ENCODE results near the gene PRKD2. TPM values are rescaled to one million over a fixed set of nuclear protein-coding genes. Genes with fewer than 3 reads are reported as not detected.

The PRKD2 gene
- total and polyA plus RNA-seq, 10 of the 15 experiments (the other 5 are each of a cell fraction or from before 2014, with no cell fraction given), result 2.3 to 98.8 (median 32.9) TPM

DNA sequence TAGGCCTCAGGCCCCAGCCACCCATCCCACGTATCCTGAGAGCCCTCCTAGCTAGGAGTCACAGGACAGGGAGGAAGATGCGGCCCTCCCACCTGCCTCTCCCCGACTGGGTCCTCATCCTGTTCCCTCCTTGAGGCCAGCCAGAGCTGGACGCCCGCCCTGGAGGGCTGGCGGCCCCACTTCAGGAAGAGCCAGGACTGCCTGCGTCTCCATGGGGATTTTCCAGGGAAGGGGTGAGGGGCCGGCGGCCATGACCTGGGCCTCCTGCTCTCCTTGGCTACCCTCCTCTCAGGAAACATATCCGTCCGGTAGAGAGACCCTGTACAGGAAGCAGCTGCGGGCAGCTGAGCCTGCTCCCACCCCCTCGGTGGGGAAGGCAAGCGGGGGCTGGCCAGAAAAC, 11.3 kb upstream of the PRKD2 start:
- Histone ChIP-seq H3K4me2 (ENCODE audit: control insufficient read depth, insufficient read depth) (no peak overlapping the region), H3K36me3 (ENCODE audit: control insufficient read depth in 2 of 2, insufficient read depth in 2 of 2, low read length in 1 of 2) (peaks cover 40 to 84% of the 10 kb centered on the region in 2 experiments; a peak in 3 of 4 replicates), H3K4me3 (no peak overlapping the region), H3K9me3 (replicated peaks; ENCODE audit: control insufficient read depth, insufficient read depth, low read length) (no peaks in the 10 kb centered on the region), H3K79me2 (ENCODE audit: control insufficient read depth, insufficient read depth, low read length) (peaks cover 3% of the 10 kb centered on the region; the same call in 1 of the 2 replicates), H3K9ac (ENCODE audit: control insufficient read depth, insufficient read depth, low read length) (no peak overlapping the region), H4K20me1 (ENCODE audit: control insufficient read depth, insufficient read depth) (no peaks in the 10 kb centered on the region; the same call in none of the 2 replicates), H2AFZ (ENCODE audit: control insufficient read depth, low read depth, low read length) (no peak overlapping the region), H3K27ac (ENCODE audit: control insufficient read depth, insufficient read depth) (no peak overlapping the region), H3K4me1 (ENCODE audit: control insufficient read depth, insufficient read depth, low read length) (peaks cover 10% of the 10 kb centered on the region), H3K27me3 (replicated peaks in 1 of 2; ENCODE audit: control insufficient read depth in 2 of 2, insufficient read depth in 2 of 2, low read length in 1 of 2) (no peaks in the 10 kb centered on the region)
- SMC1A ChIA-PET (ENCODE audit: uncharacterized antibody, unreplicated experiment), result interaction anchor here (1.2 to 2.3 kb wide), 7 partner anchors 10 to 116 kb away, joined by 3 to 21 read pairs (median 4); partner anchors contain the start of gene DACT3
- 76% methylated on average over 14 of the region's 14 CpGs for WGBS (ENCODE audit: insufficient coverage, insufficient replicate concordance, low lambda C conversion rate, missing lambda C conversion rate)
- CTCF ChIA-PET, result interaction anchor here (0.8 to 6.0 kb wide), 20 partner anchors 9 to 200 kb away, joined by 3 to 78 read pairs (median 6); partner anchors contain the start of genes DACT3 and PRKD2
- intact Hi-C loops (cut with micrococcal nuclease; ENCODE audit: unreplicated experiment), result loop anchor here (1.0 to 5.0 kb wide), 2 partner anchors 24 to 36 kb away; no protein-coding TSS in a partner anchor
- no TSS peak for BruUV-seq (replicated peaks)
- ATAC-seq, result no peak
- no peak for DNase-seq (ENCODE audit: low read depth, low spot score)
- FAIRE-seq, result no peak
- POLR2A ChIA-PET, result interaction anchor here (0.5 to 2.0 kb wide), 2 partner anchors 10 to 12 kb away, joined by 3 to 5 read pairs; no protein-coding TSS in a partner anchor
- RAD21 ChIA-PET (ENCODE audit: unreplicated experiment), result interaction anchor here (0.6 to 2.2 kb wide), 8 partner anchors 14 to 198 kb away, joined by 3 to 11 read pairs (median 3); partner anchors contain the start of gene DACT3
- in situ Hi-C loops (cut with MboI), result no loop called here
- TF ChIP-seq CBX5 (IDR thresholded peaks at IDR 0.05; ENCODE audit: low read depth) (no peak), ZNF207 (IDR thresholded peaks at IDR 0.05; ENCODE audit: borderline replicate concordance) (no peak), PAX5 (IDR thresholded peaks at IDR 0.05; ENCODE audit: borderline replicate concordance, low read depth, low read length) (no peak), SPI1 (IDR thresholded peaks at IDR 0.05; ENCODE audit: borderline replicate concordance, insufficient read depth, low read depth, low read length) (no peak), CREM (IDR thresholded peaks at IDR 0.05; ENCODE audit: low read depth) (no peak), TBL1XR1 (IDR thresholded peaks at IDR 0.05; ENCODE audit: low read depth, low read length) (no peak), POLR2A (IDR thresholded peaks at IDR 0.05; ENCODE audit: low read depth, low read length) (no peak), ASH2L (IDR thresholded peaks at IDR 0.05; ENCODE audit: borderline replicate concordance, low read depth) (no peak), ZNF274 (IDR thresholded peaks at IDR 0.05; ENCODE audit: insufficient read depth, insufficient read length) (no peak), IRF4 (IDR thresholded peaks at IDR 0.05; ENCODE audit: low read depth, low read length) (no peak), HDAC6 (IDR thresholded peaks at IDR 0.05; ENCODE audit: unreplicated experiment) (no peak), NFYB (IDR thresholded peaks at IDR 0.05; ENCODE audit: insufficient read depth, low read depth, low read length) (no peak)
- TF ChIP-seq, protein P1, sequence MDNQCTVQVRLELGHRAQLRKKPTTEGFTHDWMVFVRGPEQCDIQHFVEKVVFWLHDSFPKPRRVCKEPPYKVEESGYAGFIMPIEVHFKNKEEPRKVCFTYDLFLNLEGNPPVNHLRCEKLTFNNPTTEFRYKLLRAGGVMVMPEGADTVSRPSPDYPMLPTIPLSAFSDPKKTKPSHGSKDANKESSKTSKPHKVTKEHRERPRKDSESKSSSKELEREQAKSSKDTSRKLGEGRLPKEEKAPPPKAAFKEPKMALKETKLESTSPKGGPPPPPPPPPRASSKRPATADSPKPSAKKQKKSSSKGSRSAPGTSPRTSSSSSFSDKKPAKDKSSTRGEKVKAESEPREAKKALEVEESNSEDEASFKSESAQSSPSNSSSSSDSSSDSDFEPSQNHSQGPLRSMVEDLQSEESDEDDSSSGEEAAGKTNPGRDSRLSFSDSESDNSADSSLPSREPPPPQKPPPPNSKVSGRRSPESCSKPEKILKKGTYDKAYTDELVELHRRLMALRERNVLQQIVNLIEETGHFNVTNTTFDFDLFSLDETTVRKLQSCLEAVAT (IDR thresholded peaks at IDR 0.05), result no peak
- TF ChIP-seq, protein P2, sequence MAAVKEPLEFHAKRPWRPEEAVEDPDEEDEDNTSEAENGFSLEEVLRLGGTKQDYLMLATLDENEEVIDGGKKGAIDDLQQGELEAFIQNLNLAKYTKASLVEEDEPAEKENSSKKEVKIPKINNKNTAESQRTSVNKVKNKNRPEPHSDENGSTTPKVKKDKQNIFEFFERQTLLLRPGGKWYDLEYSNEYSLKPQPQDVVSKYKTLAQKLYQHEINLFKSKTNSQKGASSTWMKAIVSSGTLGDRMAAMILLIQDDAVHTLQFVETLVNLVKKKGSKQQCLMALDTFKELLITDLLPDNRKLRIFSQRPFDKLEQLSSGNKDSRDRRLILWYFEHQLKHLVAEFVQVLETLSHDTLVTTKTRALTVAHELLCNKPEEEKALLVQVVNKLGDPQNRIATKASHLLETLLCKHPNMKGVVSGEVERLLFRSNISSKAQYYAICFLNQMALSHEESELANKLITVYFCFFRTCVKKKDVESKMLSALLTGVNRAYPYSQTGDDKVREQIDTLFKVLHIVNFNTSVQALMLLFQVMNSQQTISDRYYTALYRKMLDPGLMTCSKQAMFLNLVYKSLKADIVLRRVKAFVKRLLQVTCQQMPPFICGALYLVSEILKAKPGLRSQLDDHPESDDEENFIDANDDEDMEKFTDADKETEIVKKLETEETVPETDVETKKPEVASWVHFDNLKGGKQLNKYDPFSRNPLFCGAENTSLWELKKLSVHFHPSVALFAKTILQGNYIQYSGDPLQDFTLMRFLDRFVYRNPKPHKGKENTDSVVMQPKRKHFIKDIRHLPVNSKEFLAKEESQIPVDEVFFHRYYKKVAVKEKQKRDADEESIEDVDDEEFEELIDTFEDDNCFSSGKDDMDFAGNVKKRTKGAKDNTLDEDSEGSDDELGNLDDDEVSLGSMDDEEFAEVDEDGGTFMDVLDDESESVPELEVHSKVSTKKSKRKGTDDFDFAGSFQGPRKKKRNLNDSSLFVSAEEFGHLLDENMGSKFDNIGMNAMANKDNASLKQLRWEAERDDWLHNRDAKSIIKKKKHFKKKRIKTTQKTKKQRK (IDR thresholded peaks at IDR 0.05; ENCODE audit: low read depth, low read length), result no peak
- TF ChIP-seq, protein P3, sequence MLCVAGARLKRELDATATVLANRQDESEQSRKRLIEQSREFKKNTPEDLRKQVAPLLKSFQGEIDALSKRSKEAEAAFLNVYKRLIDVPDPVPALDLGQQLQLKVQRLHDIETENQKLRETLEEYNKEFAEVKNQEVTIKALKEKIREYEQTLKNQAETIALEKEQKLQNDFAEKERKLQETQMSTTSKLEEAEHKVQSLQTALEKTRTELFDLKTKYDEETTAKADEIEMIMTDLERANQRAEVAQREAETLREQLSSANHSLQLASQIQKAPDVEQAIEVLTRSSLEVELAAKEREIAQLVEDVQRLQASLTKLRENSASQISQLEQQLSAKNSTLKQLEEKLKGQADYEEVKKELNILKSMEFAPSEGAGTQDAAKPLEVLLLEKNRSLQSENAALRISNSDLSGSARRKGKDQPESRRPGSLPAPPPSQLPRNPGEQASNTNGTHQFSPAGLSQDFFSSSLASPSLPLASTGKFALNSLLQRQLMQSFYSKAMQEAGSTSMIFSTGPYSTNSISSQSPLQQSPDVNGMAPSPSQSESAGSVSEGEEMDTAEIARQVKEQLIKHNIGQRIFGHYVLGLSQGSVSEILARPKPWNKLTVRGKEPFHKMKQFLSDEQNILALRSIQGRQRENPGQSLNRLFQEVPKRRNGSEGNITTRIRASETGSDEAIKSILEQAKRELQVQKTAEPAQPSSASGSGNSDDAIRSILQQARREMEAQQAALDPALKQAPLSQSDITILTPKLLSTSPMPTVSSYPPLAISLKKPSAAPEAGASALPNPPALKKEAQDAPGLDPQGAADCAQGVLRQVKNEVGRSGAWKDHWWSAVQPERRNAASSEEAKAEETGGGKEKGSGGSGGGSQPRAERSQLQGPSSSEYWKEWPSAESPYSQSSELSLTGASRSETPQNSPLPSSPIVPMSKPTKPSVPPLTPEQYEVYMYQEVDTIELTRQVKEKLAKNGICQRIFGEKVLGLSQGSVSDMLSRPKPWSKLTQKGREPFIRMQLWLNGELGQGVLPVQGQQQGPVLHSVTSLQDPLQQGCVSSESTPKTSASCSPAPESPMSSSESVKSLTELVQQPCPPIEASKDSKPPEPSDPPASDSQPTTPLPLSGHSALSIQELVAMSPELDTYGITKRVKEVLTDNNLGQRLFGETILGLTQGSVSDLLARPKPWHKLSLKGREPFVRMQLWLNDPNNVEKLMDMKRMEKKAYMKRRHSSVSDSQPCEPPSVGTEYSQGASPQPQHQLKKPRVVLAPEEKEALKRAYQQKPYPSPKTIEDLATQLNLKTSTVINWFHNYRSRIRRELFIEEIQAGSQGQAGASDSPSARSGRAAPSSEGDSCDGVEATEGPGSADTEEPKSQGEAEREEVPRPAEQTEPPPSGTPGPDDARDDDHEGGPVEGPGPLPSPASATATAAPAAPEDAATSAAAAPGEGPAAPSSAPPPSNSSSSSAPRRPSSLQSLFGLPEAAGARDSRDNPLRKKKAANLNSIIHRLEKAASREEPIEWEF (IDR thresholded peaks at IDR 0.05; ENCODE audit: insufficient replicate concordance, low read depth, low read length), result no peak

Data from GM12878 (cell line).